OCI-LY1 (cell line): ENCODE measurements around the gene UTF1.

Experiments
- H2AFZ ChIP-seq: fragments of 200-600 bp; sonication (generic), shearing (Covaris generic); 2 replicates; pipeline ENCODE4 v1.6.0; 2014; ENCODE audit warnings: antibody characterized with exemption, mild to moderate bottlenecking, low read length
- H3F3A ChIP-seq: fragments of 200-600 bp; sonication (generic), shearing (Covaris generic); 2 replicates; pipeline ENCODE4 v1.6.0; 2014; ENCODE audit warnings: mild to moderate bottlenecking, antibody characterized with exemption, low read length, moderate library complexity; ENCODE audit not compliant: insufficient read depth
- H3K27ac ChIP-seq: fragments of 200-600 bp; sonication (generic); 2 replicates; pipeline ENCODE4 v1.5.1; 2014; ENCODE audit warnings: low read length, mixed run types, mild to moderate bottlenecking, low read depth; ENCODE audit not compliant: poor library complexity, severe bottlenecking
- H3K27me3 ChIP-seq: fragments of 200-600 bp; sonication (generic); 2 replicates; pipeline ENCODE4 v1.6.0; 2014; ENCODE audit warnings: antibody characterized with exemption, mild to moderate bottlenecking, low read length, moderate library complexity; ENCODE audit not compliant: insufficient read depth
- H3K36me3 ChIP-seq: fragments of 200-600 bp; sonication (generic); 2 replicates; pipeline ENCODE4 v1.6.1; 2014; ENCODE audit warnings: mild to moderate bottlenecking, antibody characterized with exemption, low read length, moderate library complexity, mixed read lengths; ENCODE audit not compliant: insufficient read depth
- H3K4me1 ChIP-seq: fragments of 200-600 bp; sonication (generic); 2 replicates; pipeline ENCODE4 v1.5.1; 2014; ENCODE audit warnings: mild to moderate bottlenecking, low read length, moderate library complexity; ENCODE audit not compliant: insufficient read depth, severe bottlenecking
- H3K4me2 ChIP-seq: fragments of 200-600 bp; sonication (generic), shearing (Covaris generic); 2 replicates; pipeline ENCODE4 v1.6.1; 2014; ENCODE audit warnings: low read length
- H3K4me3 ChIP-seq: fragments of 200-600 bp; sonication (generic); 2 replicates; pipeline ENCODE4 v1.5.1; 2014; ENCODE audit warnings: low read length, low read depth, mild to moderate bottlenecking, mixed read lengths; ENCODE audit not compliant: poor library complexity, severe bottlenecking
- H3K79me2 ChIP-seq: fragments of 200-600 bp; shearing (Covaris generic); 2 replicates; pipeline ENCODE4 v1.6.1; 2016; ENCODE audit warnings: mixed run types, low read length, mixed read lengths; ENCODE audit not compliant: insufficient read depth
- H3K9ac ChIP-seq: fragments of 200-600 bp; sonication (generic), shearing (Covaris generic); 2 replicates; pipeline ENCODE4 v1.6.1; 2014; ENCODE audit warnings: mild to moderate bottlenecking, low read length, mixed read lengths
- H3K9me2 ChIP-seq: fragments of 200-600 bp; sonication (generic), shearing (Covaris generic); 2 replicates; pipeline ENCODE4 v1.6.1; 2014; ENCODE audit warnings: low read depth, mild to moderate bottlenecking, low read length, mixed read lengths
- H3K9me3 ChIP-seq: fragments of 200-600 bp; shearing (Covaris generic); 2 replicates; pipeline ENCODE4 v1.6.1; 2014; ENCODE audit warnings: low read length, mixed read lengths
- H4K20me1 ChIP-seq: fragments of 200-600 bp; sonication (generic), shearing (Covaris generic); 2 replicates; pipeline ENCODE4 v1.6.0; 2016; ENCODE audit warnings: mild to moderate bottlenecking, low read length; ENCODE audit not compliant: insufficient read depth
- EZH2 ChIP-seq: fragments of 200-600 bp; sonication (generic), shearing (Covaris generic); IDR thresholded peaks from 2 replicates; pipeline ENCODE4 v1.8.0; 2017; ENCODE audit warnings: borderline replicate concordance, mixed run types, mild to moderate bottlenecking, antibody characterized with exemption, low read length, moderate library complexity, mixed read lengths
- TF ChIP-seq, protein P1 (sequence below): fragments of 200-600 bp; sonication (generic), shearing (Covaris generic); IDR thresholded peaks from 2 replicates; pipeline ENCODE4 v1.5.1; 2017; ENCODE audit warnings: mild to moderate bottlenecking, antibody characterized with exemption, low read length, moderate library complexity, mixed read lengths

The UTF1 gene

DNA sequence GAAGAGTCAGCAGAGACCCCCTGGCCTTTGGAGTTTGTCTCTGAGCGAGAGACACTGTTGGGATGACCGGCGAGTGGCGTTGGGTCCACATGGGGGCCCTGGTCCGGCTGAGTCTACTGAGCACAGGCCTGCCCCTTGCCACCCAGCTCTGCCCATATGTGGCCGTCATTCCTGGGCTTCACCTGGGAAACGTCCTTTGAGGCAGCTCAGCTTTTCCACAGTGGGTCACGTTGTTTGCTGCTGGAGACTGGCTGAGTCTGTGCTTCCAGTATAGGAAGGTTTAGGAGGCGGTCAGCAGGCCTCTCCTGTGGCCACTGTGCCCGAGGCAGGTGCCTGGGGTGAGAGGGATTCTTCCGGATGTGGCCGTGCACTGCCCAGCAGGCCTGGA, 29.6 kb downstream of the UTF1 start:
- Histone ChIP-seq H3K4me3 (no peak overlapping the region), H3K9ac (no peak overlapping the region), H3K36me3 (no peaks in the 10 kb centered on the region), H3K4me2 (no peak overlapping the region), H2AFZ (no peak overlapping the region), H3K4me1 (peaks cover 9% of the 10 kb centered on the region), H3K9me3 (no peaks in the 10 kb centered on the region), H3K79me2 (no peaks in the 10 kb centered on the region), H3K27ac (no peak overlapping the region), H3F3A (no peaks in the 10 kb centered on the region), H3K9me2 (no peaks in the 10 kb centered on the region), H4K20me1 (no peaks in the 10 kb centered on the region), H3K27me3 (peaks cover 12% of the 10 kb centered on the region)
- TF ChIP-seq EZH2, result no peak

DNA sequence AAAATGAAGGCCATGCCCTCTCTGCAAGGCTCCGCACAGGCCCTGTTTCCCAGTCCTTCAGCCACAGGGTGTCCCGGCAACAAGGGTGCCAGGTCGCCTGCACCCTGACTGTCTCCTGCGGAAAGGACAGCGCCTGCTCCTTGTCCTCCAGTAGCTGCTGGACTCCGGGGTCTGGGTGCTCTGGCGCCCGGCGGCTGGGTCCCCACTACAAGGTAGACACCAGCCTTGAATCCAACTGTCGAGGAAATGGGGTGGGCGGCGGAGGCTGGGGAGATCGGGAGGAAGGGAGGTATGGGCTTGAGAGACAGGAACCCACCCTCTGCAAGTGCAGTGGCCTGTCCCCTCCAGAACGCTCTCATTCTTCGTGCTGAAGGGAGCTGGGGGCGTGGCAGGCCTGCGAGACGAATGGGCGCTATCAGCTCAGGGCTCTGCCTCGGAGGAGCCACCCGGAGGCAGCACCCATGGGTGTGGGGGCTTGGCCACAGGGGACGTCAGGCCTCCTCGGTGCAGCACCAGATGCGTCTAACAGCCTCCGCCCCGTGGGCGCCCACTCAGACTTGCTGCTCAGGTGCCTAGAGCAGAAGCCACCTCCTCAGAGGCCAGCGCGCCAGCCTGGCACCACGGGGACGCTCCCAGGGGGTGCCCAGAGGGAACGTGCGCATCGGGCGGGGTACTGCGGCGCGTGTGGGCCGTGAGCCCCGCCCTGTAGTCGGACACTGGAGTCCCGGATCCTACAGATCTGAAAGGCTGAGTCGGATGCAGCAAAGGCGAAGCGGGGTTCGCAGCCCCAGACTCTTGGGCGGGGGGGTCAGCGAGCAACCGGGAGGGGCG, 31.1 kb downstream of the UTF1 start:
- Histone ChIP-seq H2AFZ (no peak overlapping the region), H3K27ac (no peak overlapping the region)
- TF ChIP-seq, protein P1, sequence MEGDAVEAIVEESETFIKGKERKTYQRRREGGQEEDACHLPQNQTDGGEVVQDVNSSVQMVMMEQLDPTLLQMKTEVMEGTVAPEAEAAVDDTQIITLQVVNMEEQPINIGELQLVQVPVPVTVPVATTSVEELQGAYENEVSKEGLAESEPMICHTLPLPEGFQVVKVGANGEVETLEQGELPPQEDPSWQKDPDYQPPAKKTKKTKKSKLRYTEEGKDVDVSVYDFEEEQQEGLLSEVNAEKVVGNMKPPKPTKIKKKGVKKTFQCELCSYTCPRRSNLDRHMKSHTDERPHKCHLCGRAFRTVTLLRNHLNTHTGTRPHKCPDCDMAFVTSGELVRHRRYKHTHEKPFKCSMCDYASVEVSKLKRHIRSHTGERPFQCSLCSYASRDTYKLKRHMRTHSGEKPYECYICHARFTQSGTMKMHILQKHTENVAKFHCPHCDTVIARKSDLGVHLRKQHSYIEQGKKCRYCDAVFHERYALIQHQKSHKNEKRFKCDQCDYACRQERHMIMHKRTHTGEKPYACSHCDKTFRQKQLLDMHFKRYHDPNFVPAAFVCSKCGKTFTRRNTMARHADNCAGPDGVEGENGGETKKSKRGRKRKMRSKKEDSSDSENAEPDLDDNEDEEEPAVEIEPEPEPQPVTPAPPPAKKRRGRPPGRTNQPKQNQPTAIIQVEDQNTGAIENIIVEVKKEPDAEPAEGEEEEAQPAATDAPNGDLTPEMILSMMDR, result no peak
- no peak for TF ChIP-seq EZH2

DNA sequence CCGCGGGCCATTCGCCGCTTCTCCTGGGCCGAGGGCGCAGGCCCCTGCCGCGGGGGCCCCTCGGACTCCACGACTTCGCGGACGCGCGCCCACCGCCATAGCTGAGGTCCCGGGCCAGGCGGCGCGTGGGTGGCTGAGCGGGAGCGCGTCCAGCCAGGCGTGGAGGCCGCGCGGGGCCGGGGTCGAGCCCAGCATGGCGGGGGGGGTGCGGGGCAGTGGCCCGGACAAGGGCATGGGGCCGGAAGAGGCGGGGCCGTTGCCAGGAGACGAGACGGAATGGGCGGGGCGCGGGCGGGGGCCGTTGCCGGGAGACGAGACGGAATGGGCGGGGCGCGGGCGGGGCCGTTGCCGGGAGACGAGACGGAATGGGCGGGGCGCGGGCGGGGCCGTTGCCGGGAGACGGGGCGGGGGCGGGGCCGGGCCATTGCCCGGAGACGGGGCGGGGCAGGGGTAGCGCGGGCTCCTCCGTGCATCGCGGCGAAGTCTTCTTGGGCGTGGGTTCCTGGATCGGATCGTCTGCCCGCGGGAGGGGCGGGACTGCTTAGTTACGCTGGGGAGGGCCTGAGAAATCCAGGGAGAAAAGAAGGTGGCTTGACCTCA, 31.8 kb downstream of the UTF1 start:
- peaks cover 12% of the 10 kb centered on the region for H3K27me3 ChIP-seq
- H3K4me1 ChIP-seq, result peaks cover 9% of the 10 kb centered on the region
- peak overlapping the region; percentile 81 for H3K4me3 ChIP-seq
- no peak overlapping the region for H2AFZ ChIP-seq
- peak overlapping the region; percentile 97 for H3K4me2 ChIP-seq
- H3K27ac ChIP-seq, result no peak overlapping the region
- no peaks in the 10 kb centered on the region for H3K36me3 ChIP-seq
- no peaks in the 10 kb centered on the region for H3K9me3 ChIP-seq
- H3K9ac ChIP-seq, result peak overlapping the region; percentile 84
- H3F3A ChIP-seq, result no peaks in the 10 kb centered on the region
- H3K79me2 ChIP-seq, result no peaks in the 10 kb centered on the region
- no peaks in the 10 kb centered on the region for H4K20me1 ChIP-seq
- no peaks in the 10 kb centered on the region for H3K9me2 ChIP-seq
- TF ChIP-seq, protein P1, result no peak
- no peak for TF ChIP-seq EZH2

More for the DNA sequence above, 31.1 kb downstream of the UTF1 start:
- no peaks in the 10 kb centered on the region for H3K9me2 ChIP-seq
- no peaks in the 10 kb centered on the region for H3K79me2 ChIP-seq
- H3K4me3 ChIP-seq, result peak overlapping the region; percentile 81
- H4K20me1 ChIP-seq, result no peaks in the 10 kb centered on the region
- no peaks in the 10 kb centered on the region for H3F3A ChIP-seq
- no peaks in the 10 kb centered on the region for H3K36me3 ChIP-seq
- peak overlapping the region; percentile 84 for H3K9ac ChIP-seq
- H3K27me3 ChIP-seq, result peaks cover 12% of the 10 kb centered on the region
- H3K4me2 ChIP-seq, result peak overlapping the region; percentile 97
- H3K9me3 ChIP-seq, result no peaks in the 10 kb centered on the region
- peaks cover 9% of the 10 kb centered on the region for H3K4me1 ChIP-seq
